Choroid plexus epithelial cell (primary cell): ENCODE data around the gene MYCBPAP.

Experiments used
- DNase-seq: peaks from one replicate; pipeline ENCODE4 v3.0.0-alpha.2; 2010; ENCODE audit warnings: low read depth
- H3K4me3 ChIP-seq: 2 replicates; pipeline ENCODE4 v1.5.1; 2011; ENCODE audit warnings: low read depth, mild to moderate bottlenecking, control low read depth, low read length, moderate library complexity
- TF ChIP-seq, protein P1 (sequence below): conservative IDR thresholded peaks from 2 replicates; pipeline ENCODE4 v1.5.1; 2011; ENCODE audit warnings: low read depth, mild to moderate bottlenecking, control low read depth, inconsistent platforms, low read length, moderate library complexity

The MYCBPAP gene

DNA sequence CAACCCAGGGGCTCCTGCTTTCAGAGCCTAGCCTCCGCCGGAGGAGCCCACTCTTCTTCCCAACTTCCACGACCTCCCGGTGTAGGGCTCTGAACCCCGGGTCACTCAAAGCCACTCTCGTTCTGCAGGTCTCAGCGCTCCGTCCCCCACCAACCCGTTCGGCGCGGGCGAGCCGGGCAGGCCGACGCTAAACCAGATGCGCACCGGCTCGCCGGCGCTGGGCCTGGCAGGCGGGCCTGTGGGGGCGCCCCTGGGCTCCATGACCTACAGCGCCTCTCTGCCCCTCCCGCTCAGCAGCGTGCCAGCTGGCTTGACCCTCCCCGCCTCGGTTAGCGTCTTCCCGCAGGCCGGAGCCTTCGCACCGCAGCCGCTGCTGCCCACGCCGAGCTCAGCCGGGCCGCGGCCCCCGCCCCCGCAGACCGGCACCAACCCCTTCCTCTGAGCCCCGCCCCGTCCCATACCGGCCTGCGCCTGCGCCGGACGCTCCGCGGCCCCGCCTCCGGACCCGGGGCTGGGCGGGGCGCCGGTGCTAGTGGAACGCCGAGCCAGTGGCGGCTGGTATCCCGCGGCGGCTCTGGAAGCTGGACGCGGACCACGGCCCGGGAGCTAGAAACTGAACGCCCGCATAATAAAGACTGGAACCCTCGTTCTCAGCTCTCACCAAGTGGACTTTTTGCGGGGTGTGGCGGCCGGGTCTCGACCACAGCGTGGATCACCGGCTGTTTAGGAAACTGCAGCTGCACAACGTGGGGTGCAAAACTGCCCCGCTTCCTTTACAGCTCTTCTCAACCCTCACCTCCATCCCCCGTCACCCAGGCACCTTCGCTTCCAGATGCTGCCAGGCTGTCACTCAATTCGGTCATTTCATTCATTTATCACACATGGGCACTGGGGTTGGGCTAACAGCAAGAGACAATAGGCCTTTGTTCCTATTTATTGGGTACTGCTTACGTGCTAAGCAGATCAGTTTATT lies 33.8 kb downstream of the MYCBPAP start:
- DNase-seq = peak; percentile 71
- TF ChIP-seq, protein P1, sequence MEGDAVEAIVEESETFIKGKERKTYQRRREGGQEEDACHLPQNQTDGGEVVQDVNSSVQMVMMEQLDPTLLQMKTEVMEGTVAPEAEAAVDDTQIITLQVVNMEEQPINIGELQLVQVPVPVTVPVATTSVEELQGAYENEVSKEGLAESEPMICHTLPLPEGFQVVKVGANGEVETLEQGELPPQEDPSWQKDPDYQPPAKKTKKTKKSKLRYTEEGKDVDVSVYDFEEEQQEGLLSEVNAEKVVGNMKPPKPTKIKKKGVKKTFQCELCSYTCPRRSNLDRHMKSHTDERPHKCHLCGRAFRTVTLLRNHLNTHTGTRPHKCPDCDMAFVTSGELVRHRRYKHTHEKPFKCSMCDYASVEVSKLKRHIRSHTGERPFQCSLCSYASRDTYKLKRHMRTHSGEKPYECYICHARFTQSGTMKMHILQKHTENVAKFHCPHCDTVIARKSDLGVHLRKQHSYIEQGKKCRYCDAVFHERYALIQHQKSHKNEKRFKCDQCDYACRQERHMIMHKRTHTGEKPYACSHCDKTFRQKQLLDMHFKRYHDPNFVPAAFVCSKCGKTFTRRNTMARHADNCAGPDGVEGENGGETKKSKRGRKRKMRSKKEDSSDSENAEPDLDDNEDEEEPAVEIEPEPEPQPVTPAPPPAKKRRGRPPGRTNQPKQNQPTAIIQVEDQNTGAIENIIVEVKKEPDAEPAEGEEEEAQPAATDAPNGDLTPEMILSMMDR = no peak
- peak overlapping the region; percentile 63 for H3K4me3 ChIP-seq

- DNase-seq = no peak
- no peak overlapping the region for H3K4me3 ChIP-seq
- TF ChIP-seq, protein P1 = no peak
These were observed 34.8 kb downstream of the MYCBPAP start for GRCh38 chr17:50542795-50543774.

GRCh38 chr17:50544516-50544915 lies 36.3 kb downstream of the MYCBPAP start:
- no peak for DNase-seq
- TF ChIP-seq, protein P1 = no peak
- no peak overlapping the region for H3K4me3 ChIP-seq

GRCh38 chr17:50545311-50545710 lies 37.1 kb downstream of the MYCBPAP start:
- no peak overlapping the region for H3K4me3 ChIP-seq
- DNase-seq = no peak
- TF ChIP-seq, protein P1 = no peak

- H3K4me3 ChIP-seq = no peak overlapping the region
- DNase-seq = no peak
- TF ChIP-seq, protein P1 = no peak
These were observed 38.4 kb downstream of the MYCBPAP start for GRCh38 chr17:50546701-50547034.

GRCh38 chr17:50547035-50547735 lies 38.9 kb downstream of the MYCBPAP start, which contains the start of gene SPATA20:
Gene SPATA20, plus strand, starts transcription at chr17:50547174. Its CDS starts 35 bp downstream, at chr17:50547209.
- TF ChIP-seq, protein P1 = peak; percentile 93
- H3K4me3 ChIP-seq = peak within 1 kb of the TSS; percentile 70
- peak; percentile 93 for DNase-seq
